ENCODE data around the gene ENKUR.

ENKUR gene

DNA sequence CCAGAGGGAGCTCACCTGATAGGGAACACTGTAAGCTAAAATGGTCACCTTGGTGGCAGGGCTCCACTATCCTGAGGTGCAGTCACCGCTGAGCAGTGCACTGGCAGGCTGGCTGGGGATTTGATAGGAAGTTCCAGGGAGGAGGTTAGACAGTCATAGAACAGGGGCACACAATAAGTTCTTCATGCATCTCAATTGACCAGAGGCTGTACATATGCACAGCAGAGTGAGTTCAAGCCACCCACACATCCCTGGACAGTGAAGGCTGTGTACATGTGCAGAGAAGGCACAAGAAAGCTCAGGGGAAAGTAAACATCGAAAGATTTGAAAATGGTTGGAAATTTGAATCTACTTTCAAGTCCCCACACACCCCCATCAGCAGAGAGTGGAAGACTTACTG, 77.4 kb downstream of the ENKUR start:
- no peak for DNase-seq

DNA sequence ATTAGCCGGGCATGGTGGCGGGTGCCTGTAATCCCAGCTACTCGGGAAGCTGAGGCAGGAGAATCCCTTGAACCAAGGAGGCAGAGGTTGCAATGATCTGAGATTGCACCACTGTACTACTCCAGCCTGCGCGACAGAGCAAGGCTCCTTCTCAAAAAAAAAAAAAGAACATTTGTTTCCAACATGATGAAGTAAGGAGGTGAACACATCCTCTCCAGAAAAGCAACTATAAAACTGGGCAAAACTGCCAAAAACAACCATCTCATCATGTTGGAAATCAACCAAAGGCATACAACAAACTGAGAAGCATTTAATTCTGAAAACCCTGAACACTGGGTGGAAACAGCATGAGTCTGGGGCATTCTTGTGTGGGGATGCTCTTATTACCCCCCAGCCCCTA, 77.9 kb downstream of the ENKUR start:
- DNase-seq: no peak

DNA sequence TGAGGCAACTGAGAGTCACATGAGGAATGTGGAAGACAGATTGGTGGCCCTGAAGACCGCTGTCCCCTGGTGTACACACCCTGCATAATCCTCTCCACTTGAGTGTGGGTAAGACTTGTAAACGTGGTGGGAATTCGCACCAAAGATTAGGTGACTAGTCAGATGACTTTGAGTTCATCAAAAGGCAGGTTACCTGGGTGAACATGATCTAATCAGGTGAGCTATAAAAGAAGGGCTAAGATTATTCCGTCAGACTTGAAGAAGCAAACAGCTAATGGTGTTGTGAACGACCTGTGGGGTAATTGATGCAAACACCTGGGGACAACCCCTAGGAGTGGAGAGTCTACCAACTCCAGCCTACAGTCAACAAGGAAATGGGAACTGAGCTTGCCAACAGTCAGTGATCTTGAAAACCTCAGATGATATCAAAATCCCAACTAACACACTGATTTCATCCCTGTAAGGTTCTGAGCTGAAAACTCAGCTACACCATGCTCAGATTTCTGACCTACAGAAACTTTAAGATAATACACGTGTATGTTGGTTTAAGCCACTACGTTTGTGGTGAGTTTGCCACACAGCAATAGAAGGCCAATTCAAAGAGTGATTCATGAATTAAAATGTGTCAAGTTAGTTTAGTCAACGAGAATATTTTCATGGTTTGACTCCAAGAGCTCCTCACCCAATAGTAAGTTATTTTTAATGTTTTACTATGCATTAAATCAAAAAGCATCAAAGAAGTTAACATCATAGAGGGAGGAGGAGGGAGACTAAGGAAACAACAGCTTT, 80.3 kb downstream of the ENKUR start:
- no peak for DNase-seq
